GM12874 (cell line): ENCODE data around the gene CDADC1.

Experiments used
- CTCF ChIP-seq: IDR thresholded peaks from 2 replicates; pipeline ENCODE4 v1.5.1; 2011; ENCODE audit warnings: low read depth, mild to moderate bottlenecking, control low read depth, low read length, moderate library complexity; ENCODE audit not compliant: insufficient read depth

CDADC1 gene

GRCh38 chr13:49319551-49319950, 71.8 kb downstream of the CDADC1 start:
- no peak for TF ChIP-seq CTCF

GRCh38 chr13:49319951-49320350, 72.2 kb downstream of the CDADC1 start:
- no peak for TF ChIP-seq CTCF

GRCh38 chr13:49320975-49321374, 73.2 kb downstream of the CDADC1 start:
- no peak for TF ChIP-seq CTCF

GRCh38 chr13:49322702-49323101, 75.0 kb downstream of the CDADC1 start:
- TF ChIP-seq CTCF: no peak

- TF ChIP-seq CTCF: no peak
Measured at GRCh38 chr13:49323344-49323743, 75.6 kb downstream of the CDADC1 start.

GRCh38 chr13:49326222-49326917, 78.6 kb downstream of the CDADC1 start:
- TF ChIP-seq CTCF: no peak

- no peak for TF ChIP-seq CTCF
Measured at GRCh38 chr13:49329831-49330545, 82.3 kb downstream of the CDADC1 start.
